GM13977 (cell line): ENCODE data around the gene WARS2.
"Not testable (repeated sequence)": the region's sequence is repeated elsewhere in the genome, so short reads cannot be mapped to it uniquely, and the experiment has no call there.

Experiments
- DNase-seq: peaks from one replicate; pipeline ENCODE4 v3.0.0; 2012; ENCODE audit warnings: low spot score
- in situ Hi-C: fragments of 300-500 bp; cut with MboI; formaldehyde crosslinking; loops from one replicate; pipeline ENCODE4 v1.12.0; 2022; ENCODE audit warnings: low sequenced_read_pairs, low pct_unique_long_range_greater_than_20kb, mixed read lengths, inconsistent platforms; ENCODE audit not compliant: unreplicated experiment
- TF ChIP-seq, protein P1 (sequence below): IDR thresholded peaks from 2 replicates; pipeline ENCODE4 v1.5.1; 2012; ENCODE audit warnings: mild to moderate bottlenecking, control low read depth; ENCODE audit not compliant: insufficient read depth; ENCODE audit errors: extremely low read depth, missing control alignments

Gene WARS2

DNA sequence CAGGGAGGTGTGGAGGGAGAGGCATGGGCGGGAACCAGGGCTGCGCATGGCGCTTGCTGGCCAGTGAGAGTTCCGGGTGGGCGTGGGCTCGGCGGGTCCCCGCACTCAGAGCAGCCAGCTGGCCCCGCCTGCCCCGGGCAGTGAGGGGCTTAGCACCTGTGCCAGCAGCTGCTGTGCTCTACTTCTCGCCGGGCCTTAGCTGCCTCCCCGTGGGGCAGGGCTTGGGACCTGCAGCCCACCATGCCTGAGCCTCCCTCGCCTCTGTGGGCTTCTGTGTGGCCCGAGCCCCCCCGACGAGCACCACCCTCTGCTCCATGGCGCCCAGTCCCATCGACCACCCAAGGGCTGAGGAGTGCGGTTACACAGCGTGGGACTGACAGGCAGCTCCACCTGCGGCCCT lies 38.6 kb upstream of the WARS2 start:
- TF ChIP-seq, protein P1, sequence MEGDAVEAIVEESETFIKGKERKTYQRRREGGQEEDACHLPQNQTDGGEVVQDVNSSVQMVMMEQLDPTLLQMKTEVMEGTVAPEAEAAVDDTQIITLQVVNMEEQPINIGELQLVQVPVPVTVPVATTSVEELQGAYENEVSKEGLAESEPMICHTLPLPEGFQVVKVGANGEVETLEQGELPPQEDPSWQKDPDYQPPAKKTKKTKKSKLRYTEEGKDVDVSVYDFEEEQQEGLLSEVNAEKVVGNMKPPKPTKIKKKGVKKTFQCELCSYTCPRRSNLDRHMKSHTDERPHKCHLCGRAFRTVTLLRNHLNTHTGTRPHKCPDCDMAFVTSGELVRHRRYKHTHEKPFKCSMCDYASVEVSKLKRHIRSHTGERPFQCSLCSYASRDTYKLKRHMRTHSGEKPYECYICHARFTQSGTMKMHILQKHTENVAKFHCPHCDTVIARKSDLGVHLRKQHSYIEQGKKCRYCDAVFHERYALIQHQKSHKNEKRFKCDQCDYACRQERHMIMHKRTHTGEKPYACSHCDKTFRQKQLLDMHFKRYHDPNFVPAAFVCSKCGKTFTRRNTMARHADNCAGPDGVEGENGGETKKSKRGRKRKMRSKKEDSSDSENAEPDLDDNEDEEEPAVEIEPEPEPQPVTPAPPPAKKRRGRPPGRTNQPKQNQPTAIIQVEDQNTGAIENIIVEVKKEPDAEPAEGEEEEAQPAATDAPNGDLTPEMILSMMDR, result no peak
- no peak for DNase-seq
- in situ Hi-C loops, result no loop called here

DNA sequence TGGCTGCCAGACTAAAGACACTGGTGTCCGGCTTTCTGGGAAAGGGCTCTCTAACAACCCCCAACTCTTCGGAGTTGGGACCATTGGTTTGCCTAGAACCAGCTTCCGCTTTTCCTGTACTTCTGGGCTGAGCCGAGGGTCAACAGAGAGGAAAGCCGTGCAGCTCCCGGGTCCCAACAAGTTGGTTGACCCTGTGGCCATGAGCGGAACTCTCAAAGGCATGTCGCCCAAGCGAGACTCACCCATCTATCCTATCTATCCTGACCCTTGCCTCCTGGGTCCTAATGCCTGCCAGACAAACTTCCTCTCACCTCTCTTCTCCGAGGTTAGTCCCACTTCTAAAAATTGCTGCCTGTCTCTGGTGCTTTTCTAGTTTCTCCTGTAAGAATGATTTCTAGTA lies 32.5 kb upstream of the WARS2 start:
- in situ Hi-C loops, DNase-seq: not testable (repeated sequence)

GRCh38 chr1:119171381-119172010 lies 31.0 kb upstream of the WARS2 start:
- DNase-seq, in situ Hi-C loops: not testable (repeated sequence)

GRCh38 chr1:119163396-119163795 lies 22.9 kb upstream of the WARS2 start:
- in situ Hi-C loops, result no loop called here
- no peak for DNase-seq

GRCh38 chr1:119160866-119161265 lies 20.4 kb upstream of the WARS2 start:
- TF ChIP-seq, protein P1, result no peak
- DNase-seq, result no peak
- in situ Hi-C loops, result no loop called here

More at GRCh38 chr1:119163396-119163795, 22.9 kb upstream of the WARS2 start:
- TF ChIP-seq, protein P1, result no peak

DNA sequence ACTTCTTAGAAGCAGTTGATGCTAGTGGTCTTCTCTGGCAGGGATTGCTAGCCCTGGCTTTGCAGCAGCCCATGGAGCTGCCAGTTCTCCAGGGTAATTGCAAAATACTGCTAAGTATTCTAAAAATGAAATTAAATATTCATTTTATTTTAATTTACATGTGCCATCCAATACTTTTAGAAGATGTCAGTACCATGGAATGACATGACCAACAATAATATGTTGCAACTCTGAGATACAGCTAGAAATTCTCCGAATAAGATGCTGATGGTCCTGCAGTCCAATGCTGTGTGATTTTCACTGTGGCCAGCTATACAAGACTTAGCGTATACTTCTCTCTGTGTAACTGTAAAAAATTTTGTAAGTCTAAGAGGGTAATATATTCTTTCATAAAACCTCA lies 20.0 kb upstream of the WARS2 start:
- TF ChIP-seq, protein P1, result no peak

DNA sequence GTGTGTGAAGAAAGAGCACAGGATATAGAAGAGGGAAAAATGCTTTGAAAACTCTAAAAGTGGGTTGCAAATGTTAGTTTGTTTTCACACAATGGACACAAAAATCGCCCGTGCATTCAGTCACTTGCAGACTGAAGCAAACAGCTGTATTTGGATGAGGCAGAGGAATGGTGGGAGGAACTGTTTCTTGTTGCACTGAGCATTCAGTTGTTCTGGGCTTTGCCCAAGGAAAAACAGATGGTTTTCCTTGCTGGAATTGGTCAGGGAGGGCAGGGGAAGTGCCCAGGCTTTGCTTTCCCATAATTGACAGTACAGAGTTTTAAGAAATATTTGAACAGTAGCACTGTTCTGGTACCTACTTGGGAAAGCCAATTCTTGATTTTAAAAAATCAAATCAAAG lies 19.5 kb upstream of the WARS2 start:
- TF ChIP-seq, protein P1, result no peak
- in situ Hi-C loops, result no loop called here
- DNase-seq, result no peak

More for the DNA sequence above, 20.0 kb upstream of the WARS2 start:
- no peak for DNase-seq
- in situ Hi-C loops, result no loop called here

DNA sequence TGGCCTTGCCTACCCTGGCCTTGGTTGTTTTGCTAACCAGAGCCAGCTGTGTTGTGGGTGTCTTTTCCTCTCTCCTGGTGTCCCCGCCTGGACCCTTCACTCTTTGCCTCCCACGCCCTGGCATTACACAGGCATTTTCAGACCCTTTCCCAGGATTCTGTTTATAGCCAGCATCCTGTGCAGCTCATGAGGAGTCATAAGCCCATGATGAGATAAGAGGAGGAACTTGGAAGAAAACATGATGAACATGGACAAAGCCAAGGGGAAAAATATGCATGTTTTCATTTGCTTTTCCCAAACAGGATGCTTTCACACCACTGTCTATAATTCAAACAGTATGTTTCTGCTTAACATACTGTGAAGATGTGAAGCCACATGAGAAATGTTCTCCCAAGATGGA lies 18.7 kb upstream of the WARS2 start:
- TF ChIP-seq, protein P1, result no peak
- in situ Hi-C loops, result no loop called here
- DNase-seq, result no peak

GRCh38 chr1:119156761-119157160 lies 16.3 kb upstream of the WARS2 start:
- DNase-seq, in situ Hi-C loops: not testable (repeated sequence)

- DNase-seq, in situ Hi-C loops: not testable (repeated sequence)
Observed at GRCh38 chr1:119155069-119155468, 14.6 kb upstream of the WARS2 start.
